Parathyroid adenoma (tissue), 2 donors: Measurements from ENCODE around the gene DCTN4.
"Not testable (repeated sequence)": the region's sequence is repeated elsewhere in the genome, so short reads cannot be mapped to it uniquely, and the experiment has no call there.

Source experiments
- H2AFZ ChIP-seq: fragments of 300-600 bp; sonication (generic); one replicate; pipeline ENCODE4 v1.7.0; 2017; ENCODE audit warnings: antibody characterized with exemption, mild to moderate bottlenecking
- H3K27ac ChIP-seq: fragments of 300-600 bp; sonication (generic); one replicate; pipeline ENCODE4 v1.7.0; 2017
- H3K27me3 ChIP-seq: fragments of 300-600 bp; sonication (generic); one replicate; pipeline ENCODE4 v1.7.0; 2017; ENCODE audit warnings: low read length; ENCODE audit not compliant: control insufficient read depth, insufficient read depth
- H3K36me3 ChIP-seq: fragments of 300-600 bp; sonication (generic); one replicate; pipeline ENCODE4 v1.7.0; 2017; ENCODE audit warnings: low read length; ENCODE audit not compliant: control insufficient read depth, insufficient read depth
- H3K4me1 ChIP-seq: fragments of 300-600 bp; sonication (generic); one replicate; pipeline ENCODE4 v1.7.0; 2017; ENCODE audit warnings: control low read depth
- H3K4me2 ChIP-seq: fragments of 300-600 bp; sonication (generic); one replicate; pipeline ENCODE4 v1.7.0; 2017; ENCODE audit warnings: low read length
- H3K4me3 ChIP-seq: fragments of 300-600 bp; sonication (generic); one replicate; pipeline ENCODE4 v1.7.0; 2017; ENCODE audit warnings: low read depth, low read length
- H3K79me2 ChIP-seq: fragments of 300-600 bp; sonication (generic); one replicate; pipeline ENCODE4 v1.7.0; 2017; ENCODE audit warnings: control low read depth
- H3K9ac ChIP-seq: fragments of 300-600 bp; sonication (generic); one replicate; pipeline ENCODE4 v1.7.0; 2017; ENCODE audit warnings: mild to moderate bottlenecking
- H3K9me3 ChIP-seq: fragments of 300-600 bp; sonication (generic); one replicate; pipeline ENCODE4 v1.7.0; 2017; ENCODE audit warnings: low read length; ENCODE audit not compliant: control insufficient read depth
- TF ChIP-seq, protein P1 (sequence below): fragments of 300-600 bp; sonication (generic); IDR thresholded peaks from one replicate; pipeline ENCODE4 v1.7.0; 2017; ENCODE audit warnings: antibody characterized with exemption, mild to moderate bottlenecking
- donor health status: primary hyperparathyroidism.

Gene DCTN4

DNA sequence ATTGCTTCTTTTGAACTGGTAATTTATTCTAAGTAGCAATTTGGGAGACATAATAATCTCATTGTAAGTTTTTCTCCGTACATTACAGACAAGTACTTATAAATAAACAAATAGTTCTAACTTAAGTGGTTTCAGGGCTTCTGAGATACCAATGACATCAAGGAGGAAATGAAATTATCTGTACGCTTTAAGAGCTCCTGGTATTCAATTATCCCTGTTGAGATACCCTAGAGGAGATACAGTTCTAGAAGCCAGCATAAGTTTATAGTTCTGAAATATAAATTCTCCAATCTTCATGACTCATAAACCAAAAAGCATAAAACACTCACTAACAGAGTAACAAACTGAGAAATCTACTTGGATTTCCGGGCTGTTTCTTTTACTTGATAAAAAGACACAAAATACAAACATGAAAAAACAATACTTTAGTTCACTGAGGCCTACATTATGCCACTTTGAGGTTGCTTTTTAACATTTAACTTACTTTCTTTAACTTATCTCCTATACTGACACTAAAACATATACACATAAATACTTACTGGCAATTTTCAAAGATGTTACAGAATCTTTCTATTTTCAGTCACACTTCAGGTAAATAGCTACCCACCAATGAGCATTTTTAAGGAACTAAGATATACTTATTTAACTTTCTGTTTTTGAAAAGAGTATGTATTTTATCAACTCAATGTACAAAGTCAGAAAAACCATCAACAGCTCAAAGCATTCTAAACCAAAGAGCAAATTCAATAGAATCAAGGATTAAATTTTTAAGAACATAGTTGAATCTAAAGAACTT lies 7.5 kb downstream of the DCTN4 start:
- H3K79me2 ChIP-seq, result peaks cover 36% of the 10 kb centered on the region
- no peaks in the 10 kb centered on the region for H3K4me1 ChIP-seq
- H3K36me3 ChIP-seq, result no peaks in the 10 kb centered on the region
- no peak overlapping the region for H2AFZ ChIP-seq
- no peak overlapping the region for H3K4me3 ChIP-seq
- TF ChIP-seq, protein P1, sequence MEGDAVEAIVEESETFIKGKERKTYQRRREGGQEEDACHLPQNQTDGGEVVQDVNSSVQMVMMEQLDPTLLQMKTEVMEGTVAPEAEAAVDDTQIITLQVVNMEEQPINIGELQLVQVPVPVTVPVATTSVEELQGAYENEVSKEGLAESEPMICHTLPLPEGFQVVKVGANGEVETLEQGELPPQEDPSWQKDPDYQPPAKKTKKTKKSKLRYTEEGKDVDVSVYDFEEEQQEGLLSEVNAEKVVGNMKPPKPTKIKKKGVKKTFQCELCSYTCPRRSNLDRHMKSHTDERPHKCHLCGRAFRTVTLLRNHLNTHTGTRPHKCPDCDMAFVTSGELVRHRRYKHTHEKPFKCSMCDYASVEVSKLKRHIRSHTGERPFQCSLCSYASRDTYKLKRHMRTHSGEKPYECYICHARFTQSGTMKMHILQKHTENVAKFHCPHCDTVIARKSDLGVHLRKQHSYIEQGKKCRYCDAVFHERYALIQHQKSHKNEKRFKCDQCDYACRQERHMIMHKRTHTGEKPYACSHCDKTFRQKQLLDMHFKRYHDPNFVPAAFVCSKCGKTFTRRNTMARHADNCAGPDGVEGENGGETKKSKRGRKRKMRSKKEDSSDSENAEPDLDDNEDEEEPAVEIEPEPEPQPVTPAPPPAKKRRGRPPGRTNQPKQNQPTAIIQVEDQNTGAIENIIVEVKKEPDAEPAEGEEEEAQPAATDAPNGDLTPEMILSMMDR, result no peak
- H3K9me3 ChIP-seq, result no peaks in the 10 kb centered on the region
- no peak overlapping the region for H3K9ac ChIP-seq
- H3K27me3 ChIP-seq, result no peaks in the 10 kb centered on the region
- H3K4me2 ChIP-seq, result no peak overlapping the region
- no peak overlapping the region for H3K27ac ChIP-seq

DNA sequence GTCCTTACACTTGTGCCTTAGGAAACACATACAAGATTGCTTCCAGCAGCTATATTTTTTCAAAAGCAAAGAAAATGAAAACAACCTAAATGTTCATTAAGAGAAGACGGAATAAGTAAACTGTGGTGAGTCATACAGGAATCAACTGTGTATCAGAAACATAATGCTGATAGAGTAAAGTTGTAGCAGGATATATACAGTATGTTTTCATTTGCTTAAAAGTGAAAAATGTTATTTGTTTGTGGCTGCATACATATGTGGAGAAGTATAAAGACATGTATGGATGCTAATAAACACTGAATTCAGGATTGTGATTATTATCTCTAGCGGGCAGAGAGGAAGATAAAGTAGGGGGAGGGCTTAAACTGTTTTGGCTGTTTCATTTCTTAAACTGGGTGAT lies 8.3 kb downstream of the DCTN4 start:
- Histone ChIP-seq H3K79me2 (peaks cover 29% of the 10 kb centered on the region), H3K27ac (no peak overlapping the region), H3K27me3 (no peaks in the 10 kb centered on the region), H3K9me3 (no peaks in the 10 kb centered on the region), H3K36me3 (no peaks in the 10 kb centered on the region), H3K4me3 (no peak overlapping the region), H3K4me2 (no peak overlapping the region), H2AFZ (no peak overlapping the region), H3K4me1 (no peaks in the 10 kb centered on the region), H3K9ac (no peak overlapping the region)
- TF ChIP-seq, protein P1, result no peak

DNA sequence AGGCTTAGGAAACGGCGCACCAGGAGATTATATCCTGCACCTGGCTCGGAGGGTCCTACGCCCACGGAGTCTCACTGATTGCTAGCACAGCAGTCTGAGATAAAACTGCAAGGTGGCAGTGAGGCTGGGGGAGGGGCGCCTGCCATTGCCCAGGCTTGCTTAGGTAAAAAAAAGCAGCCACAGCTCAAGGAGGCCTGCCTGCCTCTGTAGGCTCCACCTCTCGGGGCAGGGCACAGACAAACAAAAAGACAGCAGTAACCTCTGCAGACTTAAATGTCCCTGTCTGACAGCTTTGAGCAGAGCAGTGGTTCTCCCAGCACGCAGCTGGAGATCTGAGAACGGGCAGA lies 15.7 kb downstream of the DCTN4 start:
- H3K4me2 ChIP-seq, H3K27ac ChIP-seq: not testable (repeated sequence)
- peaks cover 21% of the 10 kb centered on the region for H3K79me2 ChIP-seq

DNA sequence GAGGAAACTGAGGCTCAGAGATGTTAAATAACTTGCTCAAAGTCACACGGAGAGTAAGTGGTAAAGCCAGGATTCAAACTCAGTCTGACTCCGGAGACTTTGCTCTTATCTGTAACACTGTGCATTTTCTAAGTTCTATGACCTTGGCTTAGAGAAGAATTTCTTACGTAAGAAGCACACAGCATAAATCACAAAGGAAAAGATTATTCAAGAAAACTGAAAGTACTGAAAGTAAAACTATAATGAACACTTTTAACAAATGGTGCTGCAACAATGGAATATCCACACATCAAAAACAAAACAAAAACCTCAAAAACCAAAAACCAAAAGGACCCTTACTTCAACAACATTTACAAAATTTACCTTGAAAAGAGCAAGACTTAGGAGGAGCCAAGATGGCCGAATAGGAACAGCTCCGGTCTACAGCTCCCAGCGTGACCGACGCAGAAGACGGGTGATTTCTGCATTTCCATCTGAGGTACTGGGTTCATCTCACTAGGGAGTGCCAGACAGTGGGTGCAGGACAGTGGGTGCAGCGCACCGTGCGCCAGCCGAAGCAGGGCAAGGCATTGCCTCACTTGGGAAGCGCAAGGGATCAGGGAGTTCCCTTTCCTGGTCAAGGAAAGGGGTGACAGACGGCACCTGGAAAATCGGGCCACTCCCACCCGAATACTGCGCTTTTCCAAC lies 16.2 kb downstream of the DCTN4 start:
- H3K4me2 ChIP-seq, H3K9me3 ChIP-seq, H3K9ac ChIP-seq, H3K27ac ChIP-seq, H3K27me3 ChIP-seq, H2AFZ ChIP-seq, H3K4me1 ChIP-seq, H3K36me3 ChIP-seq, H3K4me3 ChIP-seq: not testable (repeated sequence)
- peaks cover 21% of the 10 kb centered on the region for H3K79me2 ChIP-seq

More for the DNA sequence above, 15.7 kb downstream of the DCTN4 start:
- H2AFZ ChIP-seq, H3K9me3 ChIP-seq, H3K4me3 ChIP-seq, H3K36me3 ChIP-seq, H3K9ac ChIP-seq, H3K27me3 ChIP-seq, H3K4me1 ChIP-seq: not testable (repeated sequence)

DNA sequence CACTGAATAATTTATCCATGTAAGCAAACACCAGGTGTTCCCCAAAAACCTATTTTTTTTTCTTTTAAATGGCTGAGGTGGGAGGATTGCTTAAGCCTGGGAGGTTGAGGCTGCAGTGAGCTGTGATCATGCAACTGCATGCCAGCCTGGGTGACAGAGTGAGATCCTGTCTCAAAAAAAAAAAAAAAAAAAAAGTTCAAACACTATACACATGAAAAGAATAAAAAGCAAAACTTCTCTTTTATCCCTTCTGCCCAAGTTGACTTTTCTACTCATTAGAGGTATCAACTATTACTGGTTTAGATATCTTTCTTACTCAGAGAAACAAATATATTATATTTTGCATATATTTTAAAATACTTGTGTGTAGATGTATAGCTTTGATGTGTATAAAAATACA lies 17.8 kb downstream of the DCTN4 start:
- no peak overlapping the region for H3K4me3 ChIP-seq
- H3K27me3 ChIP-seq, result no peaks in the 10 kb centered on the region
- no peaks in the 10 kb centered on the region for H3K36me3 ChIP-seq
- no peak overlapping the region for H3K9ac ChIP-seq
- H3K79me2 ChIP-seq, result peaks cover 34% of the 10 kb centered on the region
- no peak overlapping the region for H3K4me2 ChIP-seq
- no peak overlapping the region for H3K27ac ChIP-seq
- H3K9me3 ChIP-seq, result no peaks in the 10 kb centered on the region
- H3K4me1 ChIP-seq, result no peaks in the 10 kb centered on the region
- H2AFZ ChIP-seq, result no peak overlapping the region
- TF ChIP-seq, protein P1, result no peak
